ENCODE measurements around the gene MSI1. TPM values are rescaled to one million over a fixed set of nuclear protein-coding genes. Genes with fewer than 3 reads are reported as not detected.

MSI1 gene
- total and polyA plus RNA-seq, 2 donors (not counting 1 experiment from before 2014, with no cell fraction given): not detected

DNA sequence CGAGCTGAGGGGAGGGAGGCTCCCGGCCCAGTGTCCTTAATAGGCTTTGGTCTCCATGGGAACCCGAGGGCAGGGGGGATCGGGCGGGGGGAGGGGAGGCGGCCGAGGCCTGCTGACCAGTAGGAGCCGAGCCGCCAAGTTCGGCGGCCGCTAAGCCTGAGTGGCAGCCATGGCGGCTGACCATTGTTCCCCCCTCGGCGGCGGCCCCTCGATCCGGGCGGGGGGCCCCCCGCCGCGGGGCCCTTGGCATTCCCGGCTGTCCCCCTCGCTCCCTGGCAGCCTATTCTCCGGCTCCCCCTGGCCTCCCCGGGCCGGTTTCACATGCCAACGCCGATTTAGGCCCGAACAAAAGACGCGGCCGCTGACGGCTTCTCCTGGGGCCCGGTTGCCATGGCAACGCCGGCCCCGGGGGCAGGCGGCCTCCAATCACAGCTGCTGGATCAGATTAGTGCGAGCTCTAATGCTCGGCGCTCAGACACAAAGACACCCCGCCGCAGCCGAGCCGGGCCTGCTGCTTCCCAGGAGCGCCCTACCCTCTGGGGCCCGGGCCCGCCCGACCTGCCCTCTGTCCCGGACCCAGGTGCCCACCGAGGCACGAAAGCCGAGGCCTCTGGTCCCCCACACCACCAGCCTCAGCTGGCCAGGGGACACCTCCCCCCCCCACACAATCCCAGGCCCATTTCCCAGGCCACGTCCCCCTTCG, 7.3 kb downstream of the MSI1 start:
- H4K20me1 ChIP-seq (ENCODE audit: control insufficient read depth, extremely low read depth, insufficient read depth, low read length): no peaks in the 10 kb centered on the region
- H3K9ac ChIP-seq (ENCODE audit: insufficient read depth, low read length): peak overlapping the region; percentile 59
- peak overlapping the region; percentile 49 for H2AFZ ChIP-seq (ENCODE audit: low read length)
- H3K4me3 ChIP-seq (replicated peaks in 1 of 4; ENCODE audit: control extremely low read depth in 1 of 4, insufficient read depth in 1 of 4, low read depth in 3 of 4, low read length in 4 of 4): peak overlapping the region in 3 of 4 experiments; percentile 10 to 44 (median 16)
- H3K4me2 ChIP-seq (ENCODE audit: extremely low read depth, insufficient read depth, low read length): peak overlapping the region; percentile 51
- H3K27me3 ChIP-seq (ENCODE audit: control insufficient read depth, insufficient read depth, low read length): peaks cover 7% of the 10 kb centered on the region
- TF ChIP-seq EZH2 (IDR thresholded peaks at IDR 0.05; ENCODE audit: low read length, missing control alignments): no peak
- TF ChIP-seq, protein P1, sequence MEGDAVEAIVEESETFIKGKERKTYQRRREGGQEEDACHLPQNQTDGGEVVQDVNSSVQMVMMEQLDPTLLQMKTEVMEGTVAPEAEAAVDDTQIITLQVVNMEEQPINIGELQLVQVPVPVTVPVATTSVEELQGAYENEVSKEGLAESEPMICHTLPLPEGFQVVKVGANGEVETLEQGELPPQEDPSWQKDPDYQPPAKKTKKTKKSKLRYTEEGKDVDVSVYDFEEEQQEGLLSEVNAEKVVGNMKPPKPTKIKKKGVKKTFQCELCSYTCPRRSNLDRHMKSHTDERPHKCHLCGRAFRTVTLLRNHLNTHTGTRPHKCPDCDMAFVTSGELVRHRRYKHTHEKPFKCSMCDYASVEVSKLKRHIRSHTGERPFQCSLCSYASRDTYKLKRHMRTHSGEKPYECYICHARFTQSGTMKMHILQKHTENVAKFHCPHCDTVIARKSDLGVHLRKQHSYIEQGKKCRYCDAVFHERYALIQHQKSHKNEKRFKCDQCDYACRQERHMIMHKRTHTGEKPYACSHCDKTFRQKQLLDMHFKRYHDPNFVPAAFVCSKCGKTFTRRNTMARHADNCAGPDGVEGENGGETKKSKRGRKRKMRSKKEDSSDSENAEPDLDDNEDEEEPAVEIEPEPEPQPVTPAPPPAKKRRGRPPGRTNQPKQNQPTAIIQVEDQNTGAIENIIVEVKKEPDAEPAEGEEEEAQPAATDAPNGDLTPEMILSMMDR (conservative IDR thresholded peaks at IDR 0.05 in 1 of 2, IDR thresholded peaks at IDR 0.05 in 1 of 2; ENCODE audit: low read depth in 1 of 2, low read length in 2 of 2): no peak
- H3K36me3 ChIP-seq (ENCODE audit: control insufficient read depth, insufficient read depth, low read length): no peaks in the 10 kb centered on the region
- no peaks in the 10 kb centered on the region for H3K79me2 ChIP-seq (ENCODE audit: control insufficient read depth, insufficient read depth, low read length)
- H3K4me1 ChIP-seq (ENCODE audit: control insufficient read depth, extremely low read depth, insufficient read depth, low read length): no peaks in the 10 kb centered on the region
- no peak overlapping the region for H3K27ac ChIP-seq (ENCODE audit: insufficient read depth, low read length)
- no peaks in the 10 kb centered on the region for H3K9me3 ChIP-seq (ENCODE audit: control insufficient read depth, insufficient read depth, low read depth, low read length)
- peak; percentile 74 to 85 for DNase-seq (ENCODE audit: low read depth in 2 of 2)

DNA sequence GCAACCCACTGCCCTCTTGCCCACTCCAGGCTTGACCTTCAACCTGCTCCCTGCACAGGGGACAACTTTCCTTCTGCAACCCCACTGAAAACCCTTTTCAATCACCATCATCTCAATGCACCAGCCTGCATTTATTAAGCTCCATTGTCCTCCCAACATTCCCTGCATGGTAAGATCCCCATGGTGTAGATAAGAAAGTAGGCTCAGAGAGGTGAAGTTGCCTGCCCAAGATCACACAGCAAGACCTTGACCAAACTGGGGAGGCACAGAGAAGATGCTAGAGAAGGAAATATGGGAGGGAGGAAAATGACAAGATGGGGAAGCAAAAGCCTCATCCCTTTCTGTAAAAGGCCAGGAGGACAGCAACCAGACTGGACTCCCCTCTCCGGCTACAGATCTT, 9.8 kb downstream of the MSI1 start:
- Histone ChIP-seq H4K20me1 (ENCODE audit: control insufficient read depth, extremely low read depth, insufficient read depth, low read length) (no peaks in the 10 kb centered on the region), H3K4me1 (ENCODE audit: control insufficient read depth, extremely low read depth, insufficient read depth, low read length) (no peaks in the 10 kb centered on the region), H3K9me3 (ENCODE audit: control insufficient read depth, insufficient read depth, low read depth, low read length) (no peaks in the 10 kb centered on the region), H2AFZ (ENCODE audit: low read length) (no peak overlapping the region), H3K36me3 (ENCODE audit: control insufficient read depth, insufficient read depth, low read length) (no peaks in the 10 kb centered on the region), H3K4me3 (replicated peaks in 1 of 4; ENCODE audit: control extremely low read depth in 1 of 4, insufficient read depth in 1 of 4, low read depth in 3 of 4, low read length in 4 of 4) (no peak overlapping the region), H3K9ac (ENCODE audit: insufficient read depth, low read length) (no peak overlapping the region), H3K4me2 (ENCODE audit: extremely low read depth, insufficient read depth, low read length) (no peak overlapping the region), H3K79me2 (ENCODE audit: control insufficient read depth, insufficient read depth, low read length) (no peaks in the 10 kb centered on the region), H3K27me3 (ENCODE audit: control insufficient read depth, insufficient read depth, low read length) (no peaks in the 10 kb centered on the region), H3K27ac (ENCODE audit: insufficient read depth, low read length) (no peak overlapping the region)
- TF ChIP-seq, protein P1 (conservative IDR thresholded peaks at IDR 0.05 in 1 of 2, IDR thresholded peaks at IDR 0.05 in 1 of 2; ENCODE audit: low read depth in 1 of 2, low read length in 2 of 2): no peak
- TF ChIP-seq EZH2 (IDR thresholded peaks at IDR 0.05; ENCODE audit: low read length, missing control alignments): no peak
- no peak for DNase-seq (ENCODE audit: low read depth in 2 of 2)

DNA sequence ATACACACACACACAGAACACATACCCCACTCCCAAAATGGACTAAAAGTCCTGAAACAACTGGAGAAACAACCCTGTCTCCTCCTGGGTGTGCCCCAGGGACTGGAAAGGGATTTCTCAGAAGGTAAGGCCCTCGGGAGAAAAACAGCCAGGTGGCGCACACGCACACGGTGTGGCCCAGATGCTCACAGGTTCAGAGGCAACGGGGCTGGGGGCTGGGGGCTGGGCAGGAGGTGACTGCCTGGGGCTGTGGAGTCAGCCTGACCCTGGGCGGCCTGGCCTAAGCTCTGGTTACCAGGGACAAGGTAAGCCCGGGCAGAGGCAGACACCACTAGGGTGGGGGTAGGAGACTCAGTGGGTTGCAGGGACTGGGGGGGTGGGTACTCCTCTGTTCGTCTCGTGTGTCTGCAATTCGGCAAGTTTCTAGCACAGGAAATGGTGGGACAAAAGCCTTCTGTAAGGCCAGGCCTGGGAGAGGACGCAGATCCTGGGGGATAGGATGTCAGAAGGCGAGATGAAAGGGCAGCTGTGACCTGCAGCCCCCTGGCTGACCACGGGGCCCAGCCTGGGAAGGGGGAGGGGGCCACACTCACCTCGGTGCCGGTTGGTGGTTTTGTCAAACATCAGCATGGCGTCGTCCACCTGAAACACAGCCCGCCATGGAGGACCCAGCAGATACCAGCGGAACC, 10.4 kb downstream of the MSI1 start:
- no peaks in the 10 kb centered on the region for H3K9me3 ChIP-seq (ENCODE audit: control insufficient read depth, insufficient read depth, low read depth, low read length)
- H3K36me3 ChIP-seq (ENCODE audit: control insufficient read depth, insufficient read depth, low read length): no peaks in the 10 kb centered on the region
- no peak overlapping the region for H3K9ac ChIP-seq (ENCODE audit: insufficient read depth, low read length)
- H4K20me1 ChIP-seq (ENCODE audit: control insufficient read depth, extremely low read depth, insufficient read depth, low read length): no peaks in the 10 kb centered on the region
- no peak overlapping the region for H3K4me3 ChIP-seq (replicated peaks in 1 of 4; ENCODE audit: control extremely low read depth in 1 of 4, insufficient read depth in 1 of 4, low read depth in 3 of 4, low read length in 4 of 4)
- no peak overlapping the region for H3K4me2 ChIP-seq (ENCODE audit: extremely low read depth, insufficient read depth, low read length)
- H3K4me1 ChIP-seq (ENCODE audit: control insufficient read depth, extremely low read depth, insufficient read depth, low read length): no peaks in the 10 kb centered on the region
- no peak for DNase-seq (ENCODE audit: low read depth in 2 of 2)
- no peaks in the 10 kb centered on the region for H3K27me3 ChIP-seq (ENCODE audit: control insufficient read depth, insufficient read depth, low read length)
- TF ChIP-seq, protein P1 (conservative IDR thresholded peaks at IDR 0.05 in 1 of 2, IDR thresholded peaks at IDR 0.05 in 1 of 2; ENCODE audit: low read depth in 1 of 2, low read length in 2 of 2): no peak
- TF ChIP-seq EZH2 (IDR thresholded peaks at IDR 0.05; ENCODE audit: low read length, missing control alignments): no peak
- H3K79me2 ChIP-seq (ENCODE audit: control insufficient read depth, insufficient read depth, low read length): no peaks in the 10 kb centered on the region
- no peak overlapping the region for H3K27ac ChIP-seq (ENCODE audit: insufficient read depth, low read length)
- no peak overlapping the region for H2AFZ ChIP-seq (ENCODE audit: low read length)
